Left ventricle myocardium inferior (tissue), 1 donor: ENCODE data around the gene LCP1. TPM values are rescaled to one million over a fixed set of nuclear protein-coding genes. Genes with fewer than 3 reads are reported as not detected.
A peak's percentile ranks its signal among the peaks of the same experiment; 100 is the strongest.

ENCODE experiments used
- DNase-seq: peaks from one replicate; pipeline ENCODE4 v3.0.0-alpha.2; 2020
- H3K27ac ChIP-seq: fragments of 200-600 bp; replicated peaks from 2 replicates; pipeline ENCODE4 v1.8.0; 2021
- H3K27me3 ChIP-seq: fragments of 200-600 bp; 2 replicates; pipeline ENCODE4 v1.8.0; 2021; ENCODE audit warnings: low read depth
- H3K36me3 ChIP-seq: fragments of 200-600 bp; 2 replicates; pipeline ENCODE4 v1.8.0; 2021
- H3K4me1 ChIP-seq: fragments of 200-600 bp; 2 replicates; pipeline ENCODE4 v1.8.0; 2021
- H3K4me3 ChIP-seq: fragments of 200-600 bp; 2 replicates; pipeline ENCODE4 v1.8.0; 2021; ENCODE audit warnings: mild to moderate bottlenecking, moderate library complexity
- H3K9me3 ChIP-seq: fragments of 200-600 bp; replicated peaks from 2 replicates; pipeline ENCODE4 v1.8.0; 2021
- intact Hi-C: fragments of 100-400 bp; cut with micrococcal nuclease; formaldehyde crosslinking; loops from one replicate; pipeline ENCODE4 v1.11.0; 2022
- total RNA-seq: library from RNA; stranded (reverse); fragmentation: NEBNext Ultra II Directional; extraction: Animal tissue kit (Norgen Biotek cat#: 25700); gene quantifications from one replicate; pipeline ENCODE4 v1.2.1, GENCODE V29; 2021
- TF ChIP-seq, protein P1 (sequence below): fragments of 200-600 bp; IDR thresholded peaks from 2 replicates; pipeline ENCODE4 v1.8.0; 2021; ENCODE audit warnings: antibody characterized with exemption, mild to moderate bottlenecking, borderline replicate concordance
- donor health status: DM: no; HTN: yes; CAD: no; lungs with severe emphysema.

Gene LCP1
- total RNA-seq, 1 donor from 2014 or later, result 14.1 TPM

DNA sequence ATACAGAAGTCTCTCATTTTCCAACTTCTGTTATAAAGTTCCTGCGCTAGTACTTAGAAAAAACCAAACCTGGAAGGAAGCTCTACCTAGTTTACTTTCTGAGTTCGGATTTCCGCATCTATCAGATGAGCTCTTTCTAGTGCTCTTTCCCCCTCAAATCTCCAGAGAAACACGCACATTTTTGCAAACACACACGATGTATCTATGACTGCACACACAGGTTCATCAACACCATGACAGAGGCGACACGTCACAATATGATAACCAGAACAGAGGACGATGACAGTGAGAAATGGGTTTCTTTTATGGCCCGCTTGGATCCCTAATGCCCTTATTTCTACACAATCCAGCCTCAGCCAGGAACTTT, 29.1 kb upstream of the LCP1 start:
- Histone ChIP-seq H3K27me3 (peaks cover 54% of the 10 kb centered on the region), H3K36me3 (no peaks in the 10 kb centered on the region), H3K4me3 (peak overlapping the region; percentile 65), H3K9me3 (peaks cover 6% of the 10 kb centered on the region), H3K27ac (no peak overlapping the region), H3K4me1 (peaks cover 14% of the 10 kb centered on the region)
- no peak for DNase-seq
- intact Hi-C loops, result no loop called here
- TF ChIP-seq, protein P1, sequence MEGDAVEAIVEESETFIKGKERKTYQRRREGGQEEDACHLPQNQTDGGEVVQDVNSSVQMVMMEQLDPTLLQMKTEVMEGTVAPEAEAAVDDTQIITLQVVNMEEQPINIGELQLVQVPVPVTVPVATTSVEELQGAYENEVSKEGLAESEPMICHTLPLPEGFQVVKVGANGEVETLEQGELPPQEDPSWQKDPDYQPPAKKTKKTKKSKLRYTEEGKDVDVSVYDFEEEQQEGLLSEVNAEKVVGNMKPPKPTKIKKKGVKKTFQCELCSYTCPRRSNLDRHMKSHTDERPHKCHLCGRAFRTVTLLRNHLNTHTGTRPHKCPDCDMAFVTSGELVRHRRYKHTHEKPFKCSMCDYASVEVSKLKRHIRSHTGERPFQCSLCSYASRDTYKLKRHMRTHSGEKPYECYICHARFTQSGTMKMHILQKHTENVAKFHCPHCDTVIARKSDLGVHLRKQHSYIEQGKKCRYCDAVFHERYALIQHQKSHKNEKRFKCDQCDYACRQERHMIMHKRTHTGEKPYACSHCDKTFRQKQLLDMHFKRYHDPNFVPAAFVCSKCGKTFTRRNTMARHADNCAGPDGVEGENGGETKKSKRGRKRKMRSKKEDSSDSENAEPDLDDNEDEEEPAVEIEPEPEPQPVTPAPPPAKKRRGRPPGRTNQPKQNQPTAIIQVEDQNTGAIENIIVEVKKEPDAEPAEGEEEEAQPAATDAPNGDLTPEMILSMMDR, result no peak

DNA sequence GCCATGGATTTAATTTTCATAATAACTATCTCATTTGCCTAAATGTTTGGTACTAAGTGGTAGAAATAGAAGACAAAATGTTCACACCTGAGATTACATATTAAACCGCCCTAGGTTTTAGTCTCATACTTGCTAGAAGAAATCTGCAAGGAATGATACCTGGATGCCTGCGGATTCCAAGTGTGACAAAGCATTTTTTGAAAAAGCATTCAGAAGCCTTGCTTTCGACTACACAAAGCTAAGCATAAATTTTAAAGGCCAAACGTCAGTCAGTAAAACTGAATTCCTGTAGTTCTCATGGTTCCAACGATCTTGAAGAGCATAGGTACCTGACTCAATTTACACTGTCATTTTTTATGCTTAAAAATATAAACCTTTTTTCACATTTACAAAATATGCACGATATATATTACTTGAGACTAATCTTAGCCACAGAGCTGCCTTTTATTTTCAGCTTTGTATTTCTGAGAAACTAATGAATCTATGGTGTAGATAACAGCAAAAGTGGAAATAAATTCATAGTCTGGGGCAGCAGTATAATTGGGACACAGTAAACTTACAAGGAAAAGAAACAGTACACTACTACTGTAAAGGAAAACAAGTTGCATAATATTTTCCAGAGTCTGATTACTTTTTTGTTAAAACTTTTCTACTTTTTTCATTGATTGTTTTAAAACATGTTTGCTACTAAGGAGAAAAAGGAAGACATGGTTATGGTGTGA, 28.5 kb upstream of the LCP1 start:
- Histone ChIP-seq H3K36me3 (no peaks in the 10 kb centered on the region), H3K4me3 (no peak overlapping the region)
- intact Hi-C loops, result no loop called here

DNA sequence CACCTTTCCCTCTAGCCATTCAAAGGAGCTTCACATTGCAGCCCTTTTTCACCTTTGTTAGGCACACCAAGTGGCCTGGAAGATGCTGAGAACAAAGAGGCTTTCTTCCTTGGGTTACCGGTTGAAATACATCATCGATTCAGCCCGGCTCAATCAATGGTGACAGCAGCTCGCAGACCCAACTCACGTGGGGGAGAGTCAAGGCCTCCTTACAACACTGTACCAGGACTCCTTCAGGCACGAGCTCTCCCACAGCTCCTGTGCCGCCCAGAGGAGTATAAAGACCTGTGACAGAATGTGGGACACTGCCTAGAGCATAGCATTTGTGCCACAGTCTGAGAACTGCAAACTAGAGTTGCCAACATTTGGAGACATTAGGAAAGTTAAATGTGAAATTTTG, 25.9 kb upstream of the LCP1 start:
- TF ChIP-seq, protein P1, result no peak
- no peaks in the 10 kb centered on the region for H3K36me3 ChIP-seq

More for the DNA sequence above, 28.5 kb upstream of the LCP1 start:
- Histone ChIP-seq H3K27ac (no peak overlapping the region), H3K27me3 (peaks cover 54% of the 10 kb centered on the region), H3K4me1 (peaks cover 14% of the 10 kb centered on the region), H3K9me3 (peaks cover 6% of the 10 kb centered on the region)
- DNase-seq, result no peak
- TF ChIP-seq, protein P1, result no peak

DNA sequence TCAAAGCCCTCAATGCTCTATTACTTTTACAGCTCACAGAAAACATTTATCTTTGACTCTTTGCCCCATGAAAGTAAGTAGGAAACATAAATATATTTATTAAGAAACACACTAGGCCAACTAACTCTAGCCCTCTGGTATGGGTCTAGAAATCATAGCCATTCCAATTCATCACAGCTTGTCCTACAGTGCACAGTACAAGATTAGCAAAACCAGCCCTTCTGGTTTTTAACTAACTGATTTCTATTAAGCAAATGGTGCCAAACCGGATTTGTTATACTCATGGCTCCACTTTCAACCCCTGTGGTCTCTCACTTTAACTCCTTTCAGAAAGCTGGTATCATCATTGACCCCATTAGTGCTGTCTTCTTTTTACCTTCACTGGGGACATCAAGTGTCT, 24.2 kb upstream of the LCP1 start:
- intact Hi-C loops, result no loop called here
- TF ChIP-seq, protein P1, result no peak
- Histone ChIP-seq H3K4me3 (no peak overlapping the region), H3K36me3 (no peaks in the 10 kb centered on the region), H3K4me1 (peaks cover 4% of the 10 kb centered on the region), H3K27ac (no peak overlapping the region), H3K9me3 (no peaks in the 10 kb centered on the region), H3K27me3 (peaks cover 47% of the 10 kb centered on the region)
- DNase-seq, result no peak

More for the DNA sequence above, 25.9 kb upstream of the LCP1 start:
- H3K27ac ChIP-seq, result no peak overlapping the region
- no peaks in the 10 kb centered on the region for H3K9me3 ChIP-seq
- DNase-seq, result no peak
- no peak overlapping the region for H3K4me3 ChIP-seq
- H3K27me3 ChIP-seq, result peaks cover 61% of the 10 kb centered on the region
- intact Hi-C loops, result no loop called here
- peaks cover 14% of the 10 kb centered on the region for H3K4me1 ChIP-seq

DNA sequence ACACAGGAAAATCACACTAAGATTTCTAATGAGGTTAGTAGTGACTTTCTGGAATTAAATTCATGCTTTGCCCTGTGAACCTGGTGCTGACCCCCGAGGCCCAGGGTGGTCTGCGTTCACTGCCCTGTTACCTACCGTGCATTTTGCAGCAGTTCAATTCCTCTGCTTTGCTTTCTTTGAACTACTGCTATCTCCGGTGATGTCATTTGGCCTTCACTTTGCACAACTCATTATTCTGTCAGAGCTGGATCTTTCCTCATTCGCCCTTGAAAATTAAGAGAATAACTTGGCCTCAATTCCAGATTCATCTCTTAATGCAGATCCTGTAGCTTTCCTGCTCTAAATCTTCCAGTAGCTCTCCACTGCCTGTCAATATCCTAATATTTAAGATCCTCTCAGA, 21.0 kb upstream of the LCP1 start:
- intact Hi-C loops, result no loop called here
- no peak for DNase-seq
- TF ChIP-seq, protein P1, result no peak

More for the DNA sequence above, 21.0 kb upstream of the LCP1 start:
- H3K36me3 ChIP-seq, result no peaks in the 10 kb centered on the region
- no peak overlapping the region for H3K4me3 ChIP-seq
- no peaks in the 10 kb centered on the region for H3K9me3 ChIP-seq
- no peaks in the 10 kb centered on the region for H3K4me1 ChIP-seq
- peaks cover 16% of the 10 kb centered on the region for H3K27me3 ChIP-seq
- no peak overlapping the region for H3K27ac ChIP-seq
